Stimulated activated naive CD4-positive, alpha-beta T cell (primary cell): ENCODE results near the gene DPP6.
"Not testable (repeated sequence)": the region's sequence is repeated elsewhere in the genome, so short reads cannot be mapped to it uniquely, and the experiment has no call there.

Source experiments
- DNase-seq, 6 experiments: peaks; one replicate each; lab custom pipeline; 2025; lab: John Stamatoyannopoulos, UW

Gene DPP6

DNA sequence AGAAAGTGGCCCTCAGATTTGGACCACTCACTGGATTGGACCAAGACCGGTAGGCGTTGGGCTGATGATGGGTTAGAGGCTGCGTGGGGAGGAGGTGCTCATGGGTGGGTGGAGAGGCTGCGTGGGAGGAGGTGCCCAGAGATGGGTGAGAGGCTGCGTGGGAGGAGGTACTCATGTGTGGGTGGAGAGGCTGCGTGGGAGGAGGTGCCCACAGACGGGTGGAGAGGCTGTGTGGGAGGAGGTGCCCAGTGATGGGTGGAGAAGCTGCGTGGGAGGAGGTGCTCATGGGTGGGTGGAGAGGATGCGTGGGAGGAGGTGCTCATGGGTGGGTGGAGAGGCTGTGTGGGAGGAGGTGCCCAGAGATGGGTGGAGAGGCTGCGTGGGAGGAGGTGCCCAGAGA is 604.4 kb downstream of the DPP6 start:
- DNase-seq: no peak

DNA sequence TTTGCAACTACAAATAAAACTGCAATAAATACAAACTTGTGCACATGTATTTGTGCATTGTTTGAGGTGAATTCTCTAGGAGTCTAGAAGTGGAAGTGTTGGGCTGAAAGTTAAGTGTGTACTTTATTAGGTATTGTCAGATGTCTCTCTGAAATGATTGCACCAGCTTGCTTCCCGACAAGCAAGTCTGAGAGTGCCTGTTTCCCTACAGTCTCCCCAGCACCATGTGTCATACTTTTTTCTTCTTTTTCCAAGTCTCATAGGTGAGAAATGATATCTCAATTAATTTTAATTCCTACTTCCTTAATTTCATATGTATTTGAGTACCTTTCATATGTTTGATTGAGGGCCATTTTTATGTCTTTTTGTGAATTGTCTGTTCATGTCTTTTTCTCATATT is 614.6 kb downstream of the DPP6 start:
- DNase-seq: no peak

DNA sequence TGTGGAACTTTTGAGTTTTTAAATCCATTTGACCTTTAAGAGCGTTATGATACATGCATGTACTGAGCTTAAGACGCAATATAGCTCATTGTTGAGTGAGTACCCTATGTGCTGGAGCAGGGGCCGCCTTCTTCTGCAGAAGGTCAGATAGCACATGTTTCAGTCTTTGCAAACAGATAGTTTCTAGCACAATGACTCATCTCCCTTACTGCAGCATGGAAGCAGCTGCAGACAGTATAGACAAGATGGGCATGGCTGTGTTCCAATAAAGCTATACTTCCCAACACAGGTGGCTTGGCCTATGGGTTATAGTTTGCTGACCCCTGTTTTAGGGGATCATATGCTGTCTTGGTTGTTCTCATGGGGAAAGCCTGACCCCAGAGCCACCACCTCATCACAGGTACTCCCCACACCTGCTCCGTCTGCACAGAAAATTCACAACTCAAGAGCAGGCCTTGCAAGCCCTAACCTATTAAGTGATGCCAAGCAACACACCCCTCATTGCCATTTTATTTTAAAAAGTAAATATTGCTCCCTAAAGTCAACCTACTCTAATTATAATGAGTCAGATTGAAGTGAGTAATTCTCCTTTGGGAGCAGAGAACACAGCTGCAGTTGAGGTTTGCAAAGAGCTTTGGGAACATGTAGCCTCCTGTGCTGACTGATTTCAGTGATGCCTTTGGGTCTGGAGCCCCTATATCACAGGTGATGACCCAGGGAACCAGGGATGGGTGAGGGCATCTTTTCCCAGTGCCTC is 620.6 kb downstream of the DPP6 start:
- DNase-seq: no peak

DNA sequence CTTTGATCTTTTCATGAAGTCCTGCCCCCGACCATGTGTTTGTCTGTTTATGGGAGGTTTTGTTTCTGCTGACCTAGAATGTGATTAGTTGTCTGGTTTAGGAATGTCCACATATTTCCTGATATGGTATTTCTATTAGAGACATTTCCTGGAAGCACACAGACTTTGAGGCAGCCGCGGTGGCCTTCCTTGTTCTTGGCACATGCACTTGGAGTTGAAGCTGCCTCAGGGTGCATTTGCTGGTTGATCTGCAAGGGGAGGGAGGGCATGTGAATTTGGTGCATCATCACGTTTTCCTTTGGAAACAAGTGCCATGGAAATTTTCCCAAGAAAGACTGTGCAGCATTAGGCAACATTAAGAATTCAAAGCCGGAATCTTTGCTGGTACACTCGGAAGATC is 622.0 kb downstream of the DPP6 start:
- DNase-seq: no peak

DNA sequence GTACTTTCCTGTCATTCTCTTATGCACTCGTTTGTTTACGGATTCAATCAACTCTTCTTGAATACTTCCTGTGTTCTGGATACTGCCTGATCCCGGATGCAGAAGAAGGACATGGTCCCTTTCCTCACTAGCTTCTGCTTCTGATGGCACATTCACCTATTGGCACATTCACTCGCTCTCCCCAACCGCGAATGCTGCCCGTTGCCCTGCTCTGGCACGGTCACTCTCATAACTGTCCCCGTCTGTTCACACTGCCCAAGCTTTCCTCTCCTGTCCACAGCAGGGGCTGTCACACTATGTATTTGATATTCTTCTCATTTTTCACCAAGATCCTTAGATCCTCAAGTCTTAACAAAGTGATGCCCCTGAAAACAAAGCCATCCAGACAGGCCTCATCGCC is 623.4 kb downstream of the DPP6 start:
- no peak for DNase-seq

DNA sequence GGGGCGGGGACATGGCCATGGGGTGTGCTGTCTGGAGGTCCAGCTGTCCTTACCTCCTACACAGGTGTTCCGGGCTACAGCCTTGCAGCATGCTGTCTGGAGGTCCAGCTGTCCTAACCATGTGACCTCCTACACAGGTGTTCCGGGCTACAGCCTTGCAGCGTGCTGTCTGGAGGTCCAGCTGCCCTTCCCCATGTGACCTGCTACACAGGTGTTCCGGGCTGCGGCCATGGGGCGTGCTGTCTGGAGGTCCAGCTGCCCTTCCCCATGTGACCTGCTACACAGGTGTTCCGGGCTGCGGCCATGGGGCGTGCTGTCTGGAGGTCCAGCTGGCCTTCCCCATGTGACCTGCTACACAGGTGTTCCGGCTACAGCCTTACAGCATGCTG is 623.8 kb downstream of the DPP6 start:
- DNase-seq: not testable (repeated sequence)

DNA sequence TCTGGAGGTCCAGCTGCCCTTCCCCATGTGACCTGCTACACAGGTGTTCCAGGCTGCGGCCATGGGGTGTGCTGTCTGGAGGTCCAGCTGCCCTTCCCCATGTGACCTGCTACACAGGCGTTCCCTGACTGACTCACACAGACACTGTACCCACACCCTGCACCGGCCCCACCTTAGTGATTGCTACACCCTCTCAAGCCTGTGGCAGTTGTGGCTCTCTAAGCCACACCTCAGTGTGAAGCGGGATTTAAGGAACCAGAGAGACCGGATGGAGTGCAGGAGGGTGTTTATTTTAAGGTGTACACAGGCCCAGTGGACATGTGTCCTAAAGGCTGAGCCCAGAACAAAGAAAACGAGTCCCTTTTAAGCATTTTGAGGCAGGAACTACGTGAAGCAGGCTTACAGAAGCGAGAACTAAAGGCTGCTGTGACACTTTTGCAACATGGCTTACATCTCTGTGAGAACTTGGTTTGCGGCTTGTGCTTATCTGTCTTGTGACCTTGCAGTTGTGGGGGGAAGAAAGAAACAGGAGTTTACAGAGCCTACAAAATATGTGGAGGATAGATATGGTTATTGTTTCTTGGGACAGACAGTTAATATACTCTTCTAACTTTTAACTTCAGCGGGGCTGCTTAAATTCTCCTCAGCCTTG is 624.4 kb downstream of the DPP6 start:
- DNase-seq: no peak

DNA sequence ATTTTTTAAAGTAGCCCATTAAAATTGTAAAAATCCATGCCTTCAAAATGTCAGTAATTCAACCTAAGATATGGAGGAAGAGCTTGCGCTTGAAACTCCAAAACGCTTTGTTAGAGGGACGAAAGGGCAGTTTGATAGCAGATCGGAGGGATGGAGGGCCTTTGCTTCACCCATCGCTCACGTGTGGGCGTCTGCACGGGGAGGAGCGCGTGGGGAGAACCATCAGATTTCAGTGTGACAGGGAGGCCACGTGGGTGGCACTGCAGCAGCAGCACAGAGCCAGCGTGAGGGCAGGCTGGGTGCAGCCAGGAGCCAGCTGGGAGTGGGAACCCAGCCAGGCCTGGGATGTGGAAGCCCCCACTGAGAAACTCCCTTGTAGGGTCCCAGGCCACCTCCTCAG is 625.3 kb downstream of the DPP6 start:
- DNase-seq: no peak

DNA sequence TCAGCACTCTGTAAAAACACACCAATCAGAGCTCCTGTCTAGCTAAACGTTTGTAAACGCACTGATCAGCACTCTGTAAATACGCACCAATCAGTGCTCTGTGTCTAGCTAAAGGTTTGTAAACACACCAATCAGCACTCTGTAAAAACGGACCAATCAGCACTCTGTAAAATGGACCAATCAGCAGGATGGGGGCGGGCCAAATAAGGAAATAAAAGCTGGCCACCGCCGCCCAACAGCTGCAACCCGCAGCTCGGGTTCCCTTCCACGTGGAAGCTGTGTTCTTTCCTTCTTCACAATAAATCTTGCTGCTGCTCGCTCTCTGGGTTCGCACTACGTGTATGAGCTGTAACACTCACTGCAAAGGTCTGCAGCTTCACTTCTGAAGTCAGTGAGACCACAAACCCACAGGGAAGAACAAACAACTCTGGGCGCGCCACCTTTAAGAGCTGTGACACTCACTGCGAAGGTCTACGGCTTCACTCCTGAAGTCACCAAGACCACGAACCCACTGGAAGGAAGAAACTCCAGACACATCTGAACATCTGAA is 625.9 kb downstream of the DPP6 start:
- DNase-seq: not testable (repeated sequence)

DNA sequence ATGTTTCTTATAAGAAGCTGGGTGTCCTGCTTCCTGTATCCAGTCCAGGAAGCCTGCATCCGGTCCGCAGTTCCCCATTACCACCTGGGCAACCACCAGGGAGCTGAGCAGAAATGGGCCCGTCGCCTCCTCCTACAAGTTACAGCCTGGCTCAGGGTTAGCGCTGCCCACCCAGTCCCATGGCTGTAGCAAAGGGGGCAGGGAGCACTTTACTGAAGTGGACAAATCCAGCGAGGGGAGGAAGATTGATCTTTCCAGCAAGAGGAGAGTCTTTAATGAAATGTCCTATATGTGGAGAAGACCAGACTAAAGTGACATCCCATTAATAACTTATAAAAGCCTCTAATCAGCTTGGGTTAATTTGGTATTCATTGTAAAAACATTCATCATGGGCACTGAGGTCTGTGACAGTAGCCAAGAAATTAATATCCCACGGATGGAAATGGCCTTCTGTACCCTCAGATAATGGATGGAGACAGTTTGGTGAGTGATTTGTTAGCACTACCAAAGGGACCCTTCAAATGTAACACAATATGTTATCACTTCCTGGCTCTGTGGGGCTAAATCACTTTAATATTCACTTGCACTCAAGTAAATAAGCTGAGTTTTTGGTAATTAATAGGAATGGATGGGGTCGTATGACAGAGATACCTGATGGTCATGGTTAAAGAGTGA is 627.3 kb downstream of the DPP6 start:
- no peak for DNase-seq

DNA sequence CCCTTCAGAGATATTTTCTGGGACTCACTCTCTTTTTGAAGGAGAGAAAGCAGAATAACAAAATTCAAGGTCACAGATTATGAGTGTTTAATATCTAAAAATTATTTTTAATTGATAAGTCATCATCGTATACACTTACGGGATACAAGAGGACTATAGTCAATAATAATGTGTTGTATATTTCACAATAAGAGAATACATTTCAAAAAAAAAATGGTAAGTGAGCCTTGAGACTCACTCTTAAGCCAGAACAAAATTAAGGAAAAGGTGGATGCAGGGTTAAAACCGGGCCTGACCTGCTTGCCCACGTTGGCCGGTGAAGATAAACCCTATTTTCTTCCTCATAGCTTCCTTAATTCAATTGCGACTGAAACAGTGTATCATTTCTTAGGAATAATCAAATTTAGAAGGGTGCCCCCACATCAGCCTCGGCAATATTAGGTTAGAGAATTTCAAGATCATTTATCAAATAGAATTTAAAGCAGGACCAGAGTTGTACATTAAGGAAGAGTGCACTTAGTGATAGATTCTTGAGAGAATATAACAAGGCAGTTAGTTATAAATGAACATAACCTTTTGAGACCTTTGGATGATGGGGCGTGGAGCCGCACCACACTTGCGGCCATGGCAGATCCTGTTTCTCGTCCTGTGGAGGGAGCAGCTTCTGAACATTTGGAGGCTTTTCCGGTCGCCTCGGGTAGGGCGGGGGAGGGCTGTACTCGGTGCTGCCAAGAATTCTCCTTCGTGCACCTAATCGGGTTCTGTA is 628.9 kb downstream of the DPP6 start:
- no peak for DNase-seq

DNA sequence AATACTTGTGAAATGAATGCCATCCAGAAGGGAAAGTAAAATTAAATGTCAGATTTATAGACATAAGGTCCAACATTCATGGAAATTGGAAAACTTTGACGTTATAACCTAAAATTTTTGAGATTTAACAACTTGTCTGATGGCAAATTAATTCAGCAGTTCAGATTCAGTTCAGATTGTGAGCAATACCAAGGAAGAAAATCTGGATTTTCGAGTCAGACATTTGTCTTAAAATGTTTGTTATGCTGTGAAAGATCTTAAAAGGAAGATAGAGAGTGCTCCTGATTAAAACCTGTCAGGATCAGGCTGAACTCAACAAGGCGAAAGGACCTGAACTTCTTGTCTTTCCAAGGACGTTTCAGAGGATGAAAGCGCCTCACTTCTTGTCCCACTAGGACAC is 629.8 kb downstream of the DPP6 start:
- no peak for DNase-seq

DNA sequence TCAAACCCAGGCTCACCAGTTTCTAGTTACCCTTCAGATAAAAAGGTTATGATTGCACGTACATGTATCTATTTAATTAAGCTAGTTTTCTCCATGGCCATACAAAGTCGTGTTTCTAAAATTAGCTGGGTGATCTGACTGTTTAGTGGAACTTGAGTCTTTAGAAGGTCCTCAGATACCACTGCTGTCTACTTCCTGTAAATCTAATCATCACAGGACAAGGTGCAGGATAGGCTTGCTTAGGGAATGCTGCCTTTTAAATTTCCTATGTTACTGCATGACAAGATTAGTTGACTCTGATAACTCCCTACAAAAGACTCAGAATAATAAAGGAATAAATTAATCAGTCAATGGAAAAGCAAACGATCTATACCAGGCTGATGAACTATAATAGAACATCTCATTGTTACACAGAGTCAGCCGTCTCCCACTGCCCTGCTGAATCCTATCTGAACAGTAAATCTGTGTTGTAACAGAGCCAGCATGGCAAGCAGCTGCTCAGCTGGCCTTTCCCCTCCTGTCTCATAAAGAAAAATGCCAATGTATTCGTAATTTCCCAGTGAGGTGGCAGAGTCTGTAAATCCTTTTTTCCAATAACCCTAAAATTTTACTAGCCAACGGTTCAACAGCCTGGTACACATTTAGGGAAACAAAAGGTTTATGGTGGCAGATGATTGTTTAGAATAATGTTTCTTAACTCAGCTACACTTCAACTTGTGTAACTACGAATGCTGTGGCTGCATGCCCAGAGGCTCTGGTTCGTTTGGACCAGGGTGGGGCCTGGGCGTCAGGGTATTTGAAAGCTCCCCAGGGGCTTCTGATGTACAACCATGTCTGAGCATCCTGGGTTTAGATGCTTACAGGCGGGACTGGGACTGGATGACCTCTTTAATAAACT is 632.7 kb downstream of the DPP6 start:
- DNase-seq: no peak

DNA sequence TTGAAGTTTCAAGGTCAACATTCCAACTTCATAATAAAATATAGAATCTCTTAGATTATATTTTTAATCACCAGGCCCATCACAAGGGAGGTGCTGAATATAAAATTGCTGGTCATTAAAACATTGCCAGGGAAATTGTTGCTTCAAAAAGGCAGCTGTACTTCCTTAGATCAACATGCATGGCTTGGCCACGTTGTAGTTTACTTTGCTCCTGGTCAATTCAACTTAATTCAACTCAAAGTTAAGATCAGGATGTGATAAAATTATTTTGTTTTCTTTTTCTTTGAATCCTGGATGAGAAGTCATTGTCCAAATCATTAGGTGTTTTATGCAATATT is 633.3 kb downstream of the DPP6 start:
- no peak for DNase-seq

DNA sequence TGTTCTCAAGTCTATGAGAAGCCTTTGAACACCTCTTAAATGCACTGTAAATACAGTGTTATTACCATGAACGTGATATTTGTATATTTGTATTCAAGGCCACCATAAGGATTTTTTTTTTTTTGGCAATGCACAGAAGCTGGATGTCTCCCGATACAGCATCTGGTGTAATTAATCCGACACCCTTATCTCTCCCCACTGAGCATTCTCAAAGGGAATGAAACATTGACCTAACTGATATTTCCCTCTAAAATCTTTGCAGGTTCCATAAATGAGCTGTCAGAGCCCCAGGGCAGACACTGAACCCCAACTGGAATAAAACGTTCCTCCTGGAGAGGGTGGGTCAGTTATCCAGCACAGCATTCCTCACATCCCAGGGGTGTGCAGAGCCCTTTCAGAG is 634.1 kb downstream of the DPP6 start:
- DNase-seq: no peak

DNA sequence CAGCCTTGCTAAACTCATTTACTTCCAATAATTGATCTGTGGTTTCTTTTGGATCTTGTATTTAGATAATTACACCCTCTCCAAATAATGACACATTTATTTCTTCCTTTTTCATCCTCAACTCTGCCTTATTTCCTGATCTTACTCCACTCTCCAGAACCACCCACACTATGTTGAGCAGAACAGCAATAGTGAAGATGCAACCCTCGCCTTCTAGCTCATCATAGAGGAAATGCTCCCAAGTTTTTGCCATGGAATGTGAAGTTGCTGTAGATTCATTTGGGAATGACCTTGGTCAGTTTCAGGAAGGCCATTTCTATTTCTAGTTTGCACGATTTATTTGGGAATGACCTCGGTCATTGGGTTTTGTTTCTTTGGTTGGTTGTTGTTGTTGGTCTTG is 636.8 kb downstream of the DPP6 start:
- DNase-seq: no peak

DNA sequence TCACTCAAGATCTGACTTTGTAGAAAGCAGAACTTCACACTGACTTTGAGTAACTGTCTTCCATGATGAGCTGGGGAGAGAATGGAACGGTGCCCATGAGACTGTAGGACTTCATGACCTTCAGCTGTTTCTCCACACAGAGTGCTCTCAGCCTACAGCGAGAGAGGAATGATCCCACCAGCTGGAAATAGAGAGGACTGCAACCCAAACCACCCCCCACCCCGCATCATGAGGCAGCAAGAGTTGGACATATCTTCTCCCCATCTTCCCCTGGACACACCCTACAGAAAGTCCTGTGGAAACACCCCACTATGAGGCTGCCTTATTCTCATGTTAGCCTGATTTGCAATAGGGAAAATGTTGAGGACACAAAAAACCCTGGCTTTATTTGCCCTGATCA is 638.2 kb downstream of the DPP6 start:
- no peak for DNase-seq

DNA sequence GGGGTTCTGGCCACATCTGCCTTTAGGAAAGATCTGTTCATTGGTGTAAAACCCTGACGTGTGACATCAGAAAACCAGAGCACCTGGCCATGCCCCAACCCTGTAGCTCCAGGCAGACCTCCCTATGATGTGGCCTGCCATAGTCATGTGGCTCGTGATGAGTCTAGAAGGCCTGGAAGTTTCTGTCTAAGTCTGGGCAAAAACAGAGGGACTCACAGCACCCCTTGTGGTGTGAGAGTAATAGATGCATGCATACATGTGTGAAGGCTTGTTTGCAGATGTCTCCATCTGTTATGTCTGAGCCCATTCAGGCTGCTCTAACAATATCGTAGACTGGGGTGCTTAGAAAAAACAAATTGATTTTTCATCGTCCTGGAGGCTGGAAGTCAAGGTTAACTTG is 641.5 kb downstream of the DPP6 start:
- DNase-seq: no peak

DNA sequence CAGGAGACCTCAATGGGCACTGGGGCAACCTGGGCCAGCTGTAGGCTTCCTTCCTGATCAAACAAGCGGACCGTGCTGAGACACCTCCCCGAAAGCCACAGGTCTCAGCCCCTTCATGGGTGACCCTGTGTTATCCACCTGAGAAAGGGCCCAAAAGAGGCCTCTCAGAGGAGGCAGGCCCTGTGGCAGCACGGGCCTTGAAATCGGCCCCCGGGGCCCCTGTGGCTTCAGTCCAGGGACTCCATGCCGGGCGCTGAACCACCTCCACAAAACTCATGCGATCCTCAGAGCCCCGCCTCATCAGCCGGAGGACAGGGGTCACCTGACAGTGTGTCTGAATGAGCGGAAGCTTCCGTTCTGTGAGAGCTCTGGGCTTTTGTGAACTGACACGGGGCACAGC is 643.6 kb downstream of the DPP6 start:
- DNase-seq: no peak

DNA sequence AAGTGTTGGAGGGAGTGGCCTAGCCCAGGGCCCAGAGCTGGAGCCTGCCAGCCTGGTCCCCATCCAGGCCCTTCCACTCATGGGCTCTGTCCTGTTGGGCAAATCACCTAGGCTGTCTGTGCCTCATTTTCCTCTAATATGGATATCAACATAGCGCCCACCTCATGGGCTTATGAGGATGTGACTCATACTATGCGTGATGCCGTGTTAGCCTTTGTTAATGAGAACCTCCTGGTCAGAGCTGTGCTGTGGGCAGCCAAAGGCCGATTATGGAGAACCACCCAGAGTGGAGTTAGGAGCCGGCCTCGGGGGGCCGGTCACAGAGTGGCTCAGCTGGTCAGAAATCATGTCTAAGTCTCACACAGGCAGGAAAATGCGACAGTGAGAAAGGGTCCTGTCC is 644.4 kb downstream of the DPP6 start:
- no peak for DNase-seq

DNA sequence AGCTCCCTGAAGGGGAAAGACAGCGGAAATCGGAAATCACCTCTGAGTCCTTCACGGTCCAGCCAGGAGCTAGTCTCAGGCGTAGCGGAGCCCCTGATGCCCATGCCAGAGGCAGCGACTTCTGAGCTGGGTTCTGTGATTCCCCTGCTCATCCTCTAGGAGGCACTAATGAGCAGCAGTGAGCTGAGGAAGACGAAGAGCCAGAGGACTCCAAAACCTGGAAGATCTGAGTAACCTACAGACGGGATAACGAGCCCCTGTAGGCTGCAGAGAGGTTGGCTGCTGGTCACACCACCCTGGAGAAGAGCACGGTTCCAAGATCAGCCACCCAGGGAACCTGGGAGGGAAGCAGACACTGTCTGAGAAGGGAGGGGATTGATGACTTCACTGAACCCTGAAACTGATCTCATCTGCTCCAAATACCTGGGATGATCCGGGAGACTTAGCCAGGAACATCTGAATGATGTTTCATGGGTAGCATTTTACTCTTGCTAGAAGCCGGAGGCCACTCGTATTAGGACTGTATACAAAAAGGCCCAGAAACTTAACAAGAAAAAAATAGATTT is 646.6 kb downstream of the DPP6 start:
- no peak for DNase-seq
